ENCODE data around the gene FCRL1.

FCRL1 gene

DNA sequence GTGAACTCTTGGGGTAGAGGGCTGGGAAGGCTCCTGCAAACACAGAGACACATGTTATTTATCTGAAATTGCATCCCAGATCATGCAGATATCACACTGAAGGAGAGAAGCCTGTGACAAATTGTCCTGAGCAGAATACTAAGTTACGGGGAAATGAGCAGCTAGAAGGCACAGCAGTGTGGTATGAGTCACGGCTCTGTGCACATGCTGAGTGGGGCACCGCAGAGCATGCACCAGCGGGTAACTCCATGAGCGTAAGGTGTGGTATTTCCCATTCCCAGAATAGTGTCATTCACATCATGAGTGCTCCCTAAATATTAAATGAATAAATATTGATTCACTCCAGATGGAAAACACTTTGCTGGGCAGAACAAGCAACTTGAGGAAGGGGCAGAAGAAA lies 21.7 kb downstream of the FCRL1 start:
- Histone ChIP-seq H3K4me3 (replicated peaks; ENCODE audit: low read depth, low read length) (no peak overlapping the region), H3K27me3 (replicated peaks; ENCODE audit: control insufficient read depth, insufficient read depth, low read length) (no peaks in the 10 kb centered on the region; the same call in 1 of the 2 replicates), H3K36me3 (ENCODE audit: control insufficient read depth, insufficient read depth, low read length) (no peaks in the 10 kb centered on the region)
- no peak for DNase-seq (ENCODE audit: extremely low read depth, insufficient read length)
- TF ChIP-seq, protein P1, sequence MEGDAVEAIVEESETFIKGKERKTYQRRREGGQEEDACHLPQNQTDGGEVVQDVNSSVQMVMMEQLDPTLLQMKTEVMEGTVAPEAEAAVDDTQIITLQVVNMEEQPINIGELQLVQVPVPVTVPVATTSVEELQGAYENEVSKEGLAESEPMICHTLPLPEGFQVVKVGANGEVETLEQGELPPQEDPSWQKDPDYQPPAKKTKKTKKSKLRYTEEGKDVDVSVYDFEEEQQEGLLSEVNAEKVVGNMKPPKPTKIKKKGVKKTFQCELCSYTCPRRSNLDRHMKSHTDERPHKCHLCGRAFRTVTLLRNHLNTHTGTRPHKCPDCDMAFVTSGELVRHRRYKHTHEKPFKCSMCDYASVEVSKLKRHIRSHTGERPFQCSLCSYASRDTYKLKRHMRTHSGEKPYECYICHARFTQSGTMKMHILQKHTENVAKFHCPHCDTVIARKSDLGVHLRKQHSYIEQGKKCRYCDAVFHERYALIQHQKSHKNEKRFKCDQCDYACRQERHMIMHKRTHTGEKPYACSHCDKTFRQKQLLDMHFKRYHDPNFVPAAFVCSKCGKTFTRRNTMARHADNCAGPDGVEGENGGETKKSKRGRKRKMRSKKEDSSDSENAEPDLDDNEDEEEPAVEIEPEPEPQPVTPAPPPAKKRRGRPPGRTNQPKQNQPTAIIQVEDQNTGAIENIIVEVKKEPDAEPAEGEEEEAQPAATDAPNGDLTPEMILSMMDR (IDR thresholded peaks at IDR 0.05; ENCODE audit: insufficient read depth, low read length, poor library complexity, severe bottlenecking) = no peak

DNA sequence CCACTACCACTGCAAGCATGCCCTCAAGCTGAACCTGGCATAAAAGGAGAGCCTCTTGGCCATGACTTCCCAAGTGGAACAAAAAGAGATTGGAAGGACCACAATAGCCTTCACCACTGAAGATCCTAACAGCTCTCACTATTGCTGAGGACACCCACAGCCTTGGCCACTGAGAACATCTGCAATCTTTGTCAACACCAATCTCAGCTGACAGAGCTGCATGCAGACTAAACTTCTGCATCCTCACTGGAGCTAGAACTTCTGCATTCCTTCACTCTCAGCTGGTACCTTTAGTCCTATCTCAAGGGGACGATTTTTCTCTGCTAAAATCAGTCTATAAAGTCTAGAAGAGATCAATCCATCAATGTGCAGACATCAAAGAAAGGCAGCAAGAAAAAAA lies 34.7 kb downstream of the FCRL1 start:
- Histone ChIP-seq H3K36me3 (ENCODE audit: control insufficient read depth, insufficient read depth, low read length) (no peaks in the 10 kb centered on the region), H3K4me3 (replicated peaks; ENCODE audit: low read depth, low read length) (no peak overlapping the region), H3K27me3 (replicated peaks; ENCODE audit: control insufficient read depth, insufficient read depth, low read length) (peaks cover 2% of the 10 kb centered on the region; the same call in 1 of the 2 replicates)
- no peak for DNase-seq (ENCODE audit: extremely low read depth, insufficient read length)
- TF ChIP-seq, protein P1 (IDR thresholded peaks at IDR 0.05; ENCODE audit: insufficient read depth, low read length, poor library complexity, severe bottlenecking) = no peak

DNA sequence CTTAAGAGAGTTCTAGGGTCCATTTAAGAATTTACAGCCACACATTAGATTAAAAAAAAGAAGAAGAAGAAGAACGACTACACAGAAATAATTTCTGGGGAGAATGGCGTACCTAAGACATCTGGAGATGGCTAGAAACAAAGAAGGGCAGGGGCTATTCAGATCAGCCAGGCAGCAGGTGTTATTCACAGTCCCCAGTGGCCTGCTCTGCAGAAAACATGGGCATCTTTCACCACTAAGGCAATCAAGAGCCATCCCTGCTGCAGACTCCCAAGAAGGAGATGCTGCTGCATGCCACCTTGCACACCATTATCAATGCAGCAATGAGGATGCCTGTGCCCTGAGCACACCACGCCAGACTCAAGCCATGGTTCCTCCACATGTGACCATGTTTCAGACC lies 35.1 kb downstream of the FCRL1 start:
- H3K36me3 ChIP-seq (ENCODE audit: control insufficient read depth, insufficient read depth, low read length) = no peaks in the 10 kb centered on the region
- no peak for DNase-seq (ENCODE audit: extremely low read depth, insufficient read length)
- TF ChIP-seq, protein P1 (IDR thresholded peaks at IDR 0.05; ENCODE audit: insufficient read depth, low read length, poor library complexity, severe bottlenecking) = no peak
- no peak overlapping the region for H3K4me3 ChIP-seq (replicated peaks; ENCODE audit: low read depth, low read length)
- H3K27me3 ChIP-seq (replicated peaks; ENCODE audit: control insufficient read depth, insufficient read depth, low read length) = peaks cover 2% of the 10 kb centered on the region; the same call in 1 of the 2 replicates

DNA sequence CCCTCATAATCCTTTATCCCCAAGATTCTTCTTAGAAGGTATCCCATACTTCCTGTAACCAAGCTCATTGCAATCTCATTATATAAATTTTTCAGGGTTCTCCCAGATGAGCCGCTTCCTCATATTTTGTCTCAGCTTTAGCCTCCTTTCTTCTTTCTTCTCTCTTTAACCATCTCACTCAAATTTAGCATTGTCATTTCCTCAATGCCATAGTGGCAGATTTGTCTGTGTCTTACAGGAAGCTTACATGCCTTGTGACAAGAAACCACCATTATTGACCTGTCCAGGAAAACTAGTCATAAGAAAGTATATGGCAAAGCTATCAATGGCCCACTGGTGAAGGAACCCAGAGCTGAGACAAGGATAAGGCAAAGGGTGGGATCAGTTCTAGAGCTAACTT lies 37.0 kb downstream of the FCRL1 start:
- peaks cover 2% of the 10 kb centered on the region; the same call in 1 of the 2 replicates for H3K27me3 ChIP-seq (replicated peaks; ENCODE audit: control insufficient read depth, insufficient read depth, low read length)
- TF ChIP-seq, protein P1 (IDR thresholded peaks at IDR 0.05; ENCODE audit: insufficient read depth, low read length, poor library complexity, severe bottlenecking) = no peak

DNA sequence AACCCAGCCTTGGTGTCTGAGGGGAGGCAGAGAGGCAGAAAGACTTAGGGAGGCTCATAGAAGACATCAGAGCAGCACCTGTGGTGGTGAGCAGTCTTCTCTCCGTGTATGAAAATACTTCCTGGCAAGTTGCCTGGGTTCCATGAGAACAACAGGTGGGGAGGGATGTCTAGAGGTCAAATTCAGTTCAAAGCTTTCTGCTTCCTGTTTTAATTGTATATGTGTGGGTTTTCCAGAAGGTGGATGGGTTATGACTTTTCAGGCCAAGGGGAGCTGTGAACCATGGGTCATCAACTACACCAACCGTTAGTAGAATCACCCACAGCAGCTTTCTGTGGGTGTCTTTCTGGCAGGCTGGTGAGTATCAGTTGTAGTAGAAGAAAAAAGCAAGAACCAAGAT lies 38.9 kb downstream of the FCRL1 start:
- peak; percentile 65 for DNase-seq (ENCODE audit: extremely low read depth, insufficient read length)
- TF ChIP-seq, protein P1 (IDR thresholded peaks at IDR 0.05; ENCODE audit: insufficient read depth, low read length, poor library complexity, severe bottlenecking) = no peak
- no peak overlapping the region for H3K4me3 ChIP-seq (replicated peaks; ENCODE audit: low read depth, low read length)
- H3K27me3 ChIP-seq (replicated peaks; ENCODE audit: control insufficient read depth, insufficient read depth, low read length) = peaks cover 2% of the 10 kb centered on the region; the same call in 1 of the 2 replicates
- H3K36me3 ChIP-seq (ENCODE audit: control insufficient read depth, insufficient read depth, low read length) = no peaks in the 10 kb centered on the region

More for the DNA sequence above, 37.0 kb downstream of the FCRL1 start:
- Histone ChIP-seq H3K4me3 (replicated peaks; ENCODE audit: low read depth, low read length) (no peak overlapping the region), H3K36me3 (ENCODE audit: control insufficient read depth, insufficient read depth, low read length) (no peaks in the 10 kb centered on the region)
- no peak for DNase-seq (ENCODE audit: extremely low read depth, insufficient read length)

DNA sequence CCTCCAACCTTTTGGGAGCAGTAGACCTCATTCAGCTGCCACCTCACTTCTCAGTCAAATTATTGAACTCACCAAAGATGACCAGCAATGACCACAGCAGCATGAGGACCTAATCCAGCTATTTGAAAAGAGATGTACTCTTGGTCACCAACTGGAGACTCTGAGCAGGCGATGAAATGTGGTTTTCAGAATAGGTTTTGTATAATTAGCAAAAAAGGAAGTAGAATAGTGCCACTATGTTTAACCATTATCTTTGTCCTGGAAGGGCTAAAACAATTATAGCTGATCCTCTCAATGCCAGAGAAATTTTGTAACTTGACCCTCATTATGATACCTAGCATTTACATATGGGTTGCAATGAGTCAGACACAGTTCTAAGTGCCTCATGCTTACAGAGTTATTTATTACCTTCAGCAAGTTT lies 42.9 kb downstream of the FCRL1 start, which contains the start of gene FCRL2:
Gene FCRL2 (minus strand): TSS at position 162 of the 421 bp plus-strand sequence. CDS start 59 bp downstream, at position 103.
- DNase-seq (ENCODE audit: extremely low read depth, insufficient read length) = peak; percentile 46
- Histone ChIP-seq H3K4me3 (replicated peaks; ENCODE audit: low read depth, low read length) (no peak within 1 kb of the TSS), H3K27me3 (replicated peaks; ENCODE audit: control insufficient read depth, insufficient read depth, low read length) (no peaks in the 10 kb centered on the region; the same call in none of the 2 replicates), H3K36me3 (ENCODE audit: control insufficient read depth, insufficient read depth, low read length) (no peaks in the 10 kb centered on the region)
- TF ChIP-seq, protein P1 (IDR thresholded peaks at IDR 0.05; ENCODE audit: insufficient read depth, low read length, poor library complexity, severe bottlenecking) = no peak
